Measurements from ENCODE around the gene CSF3R. TPM values are rescaled to one million over a fixed set of nuclear protein-coding genes. Genes with fewer than 3 reads are reported as not detected.
A peak's percentile ranks its signal among the peaks of the same experiment; 100 is the strongest.

The CSF3R gene
- total and polyA plus RNA-seq, 9 of the 15 experiments (the other 6 are each of a cell fraction or from before 2014, with no cell fraction given), result 0.21 to 0.86 (median 0.40) TPM; not detected in 1

DNA sequence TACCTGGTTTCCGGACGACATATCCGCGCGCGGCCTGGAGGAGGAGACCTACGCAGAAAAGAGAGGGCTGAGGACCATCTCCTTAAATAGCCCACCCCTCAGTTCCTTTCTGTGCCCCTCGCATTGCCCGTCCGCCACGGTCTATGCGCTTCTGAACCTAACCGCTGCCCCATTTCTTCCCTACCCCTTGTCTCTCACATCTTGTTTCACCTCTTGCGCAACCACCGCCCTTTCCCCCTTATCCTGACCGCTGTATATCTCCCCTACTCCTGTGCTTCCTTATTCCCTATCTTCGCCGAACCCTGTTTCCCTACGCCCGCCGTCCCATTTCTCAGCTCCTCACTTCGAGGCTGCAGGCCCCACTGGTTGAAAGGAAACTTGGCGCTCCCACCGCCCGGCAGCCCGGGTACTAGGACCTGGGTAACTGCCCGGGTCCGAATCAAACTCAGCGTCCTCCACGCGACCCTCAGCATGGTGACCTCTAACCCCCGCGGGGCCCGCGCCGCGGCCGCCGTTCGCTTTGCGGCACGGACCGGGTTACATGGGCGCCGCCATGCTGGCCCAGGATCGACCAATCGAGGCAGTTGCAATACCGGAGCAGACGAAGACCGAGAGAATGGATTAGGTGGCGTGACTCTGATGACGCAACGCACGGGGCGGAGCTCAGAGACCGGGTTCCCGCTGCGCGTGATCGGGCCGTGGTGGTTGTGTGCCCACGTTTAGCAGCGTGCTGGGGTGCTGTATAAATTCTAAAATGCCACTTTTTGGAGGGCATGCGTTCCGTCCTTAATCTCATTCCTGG, 18.7 kb downstream of the CSF3R start, which contains the start of gene MRPS15 (continued):
- TF ChIP-seq RBM15 (IDR thresholded peaks at IDR 0.05; ENCODE audit: insufficient read depth, low read length), result no peak
- TF ChIP-seq, protein P1, sequence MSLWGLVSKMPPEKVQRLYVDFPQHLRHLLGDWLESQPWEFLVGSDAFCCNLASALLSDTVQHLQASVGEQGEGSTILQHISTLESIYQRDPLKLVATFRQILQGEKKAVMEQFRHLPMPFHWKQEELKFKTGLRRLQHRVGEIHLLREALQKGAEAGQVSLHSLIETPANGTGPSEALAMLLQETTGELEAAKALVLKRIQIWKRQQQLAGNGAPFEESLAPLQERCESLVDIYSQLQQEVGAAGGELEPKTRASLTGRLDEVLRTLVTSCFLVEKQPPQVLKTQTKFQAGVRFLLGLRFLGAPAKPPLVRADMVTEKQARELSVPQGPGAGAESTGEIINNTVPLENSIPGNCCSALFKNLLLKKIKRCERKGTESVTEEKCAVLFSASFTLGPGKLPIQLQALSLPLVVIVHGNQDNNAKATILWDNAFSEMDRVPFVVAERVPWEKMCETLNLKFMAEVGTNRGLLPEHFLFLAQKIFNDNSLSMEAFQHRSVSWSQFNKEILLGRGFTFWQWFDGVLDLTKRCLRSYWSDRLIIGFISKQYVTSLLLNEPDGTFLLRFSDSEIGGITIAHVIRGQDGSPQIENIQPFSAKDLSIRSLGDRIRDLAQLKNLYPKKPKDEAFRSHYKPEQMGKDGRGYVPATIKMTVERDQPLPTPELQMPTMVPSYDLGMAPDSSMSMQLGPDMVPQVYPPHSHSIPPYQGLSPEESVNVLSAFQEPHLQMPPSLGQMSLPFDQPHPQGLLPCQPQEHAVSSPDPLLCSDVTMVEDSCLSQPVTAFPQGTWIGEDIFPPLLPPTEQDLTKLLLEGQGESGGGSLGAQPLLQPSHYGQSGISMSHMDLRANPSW (CRISPR knock-in tag; IDR thresholded peaks at IDR 0.05), result no peak; the same call in 1 of the 2 replicates
- 0 out of 2 replicates have a peak, but pooled peaks have one; percentile 71 for TF ChIP-seq ZFPM2 (CRISPR knock-in tag; IDR thresholded peaks at IDR 0.05)
- TF ChIP-seq SREBF1 (IDR thresholded peaks at IDR 0.05; ENCODE audit: borderline replicate concordance, low read depth, low read length), result peak; percentile 100
- TF ChIP-seq, protein P2, sequence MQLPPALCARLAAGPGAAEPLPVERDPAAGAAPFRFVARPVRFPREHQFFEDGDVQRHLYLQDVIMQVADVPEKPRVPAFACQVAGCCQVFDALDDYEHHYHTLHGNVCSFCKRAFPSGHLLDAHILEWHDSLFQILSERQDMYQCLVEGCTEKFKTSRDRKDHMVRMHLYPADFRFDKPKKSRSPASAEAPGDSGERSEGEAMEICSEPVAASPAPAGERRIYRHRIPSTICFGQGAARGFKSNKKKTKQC (CRISPR knock-in tag; IDR thresholded peaks at IDR 0.05), result peak; percentile 94
- TF ChIP-seq ZNF282 (CRISPR knock-in tag; IDR thresholded peaks at IDR 0.05), result no peak
- TF ChIP-seq, protein P3, sequence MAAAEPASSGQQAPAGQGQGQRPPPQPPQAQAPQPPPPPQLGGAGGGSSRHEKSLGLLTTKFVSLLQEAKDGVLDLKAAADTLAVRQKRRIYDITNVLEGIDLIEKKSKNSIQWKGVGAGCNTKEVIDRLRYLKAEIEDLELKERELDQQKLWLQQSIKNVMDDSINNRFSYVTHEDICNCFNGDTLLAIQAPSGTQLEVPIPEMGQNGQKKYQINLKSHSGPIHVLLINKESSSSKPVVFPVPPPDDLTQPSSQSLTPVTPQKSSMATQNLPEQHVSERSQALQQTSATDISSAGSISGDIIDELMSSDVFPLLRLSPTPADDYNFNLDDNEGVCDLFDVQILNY (CRISPR knock-in tag; IDR thresholded peaks at IDR 0.05), result no peak
- TF ChIP-seq, protein P4, sequence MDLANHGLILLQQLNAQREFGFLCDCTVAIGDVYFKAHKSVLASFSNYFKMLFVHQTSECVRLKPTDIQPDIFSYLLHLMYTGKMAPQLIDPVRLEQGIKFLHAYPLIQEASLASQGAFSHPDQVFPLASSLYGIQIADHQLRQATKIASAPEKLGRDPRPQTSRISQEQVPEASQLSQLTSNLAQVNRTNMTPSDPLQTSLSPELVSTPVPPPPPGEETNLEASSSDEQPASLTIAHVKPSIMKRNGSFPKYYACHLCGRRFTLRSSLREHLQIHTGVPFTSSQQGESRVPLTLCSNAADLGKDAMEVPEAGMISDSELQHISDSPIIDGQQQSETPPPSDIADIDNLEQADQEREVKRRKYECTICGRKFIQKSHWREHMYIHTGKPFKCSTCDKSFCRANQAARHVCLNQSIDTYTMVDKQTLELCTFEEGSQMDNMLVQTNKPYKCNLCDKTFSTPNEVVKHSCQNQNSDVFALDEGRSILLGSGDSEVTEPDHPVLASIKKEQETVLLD (IDR thresholded peaks at IDR 0.05), result peak; percentile 92
- TF ChIP-seq ZNF561 (CRISPR knock-in tag; conservative IDR thresholded peaks at IDR 0.05), result no peak
- TF ChIP-seq ETV6 (IDR thresholded peaks at IDR 0.05; ENCODE audit: borderline replicate concordance in 1 of 2, low read depth in 2 of 2, low read length in 1 of 2), result no peak
- peak; percentile 61; the same call in 1 of the 2 replicates for TF ChIP-seq ETV6 (CRISPR knock-in tag; IDR thresholded peaks at IDR 0.05; ENCODE audit: borderline replicate concordance)
- TF ChIP-seq ZNF707 (CRISPR knock-in tag; conservative IDR thresholded peaks at IDR 0.05), result no peak
- TF ChIP-seq CBFA2T2 (conservative IDR thresholded peaks at IDR 0.05), result no peak; the same call in 1 of the 2 replicates
- peak; percentile 96 for TF ChIP-seq JUN (IDR thresholded peaks at IDR 0.05; ENCODE audit: borderline replicate concordance, low read depth, low read length)
- TF ChIP-seq JUN (CRISPR knock-in tag; IDR thresholded peaks at IDR 0.05; ENCODE audit: borderline replicate concordance), result no peak
- TF ChIP-seq ZNF12 (CRISPR knock-in tag; IDR thresholded peaks at IDR 0.05), result no peak
- TF ChIP-seq, protein P5, sequence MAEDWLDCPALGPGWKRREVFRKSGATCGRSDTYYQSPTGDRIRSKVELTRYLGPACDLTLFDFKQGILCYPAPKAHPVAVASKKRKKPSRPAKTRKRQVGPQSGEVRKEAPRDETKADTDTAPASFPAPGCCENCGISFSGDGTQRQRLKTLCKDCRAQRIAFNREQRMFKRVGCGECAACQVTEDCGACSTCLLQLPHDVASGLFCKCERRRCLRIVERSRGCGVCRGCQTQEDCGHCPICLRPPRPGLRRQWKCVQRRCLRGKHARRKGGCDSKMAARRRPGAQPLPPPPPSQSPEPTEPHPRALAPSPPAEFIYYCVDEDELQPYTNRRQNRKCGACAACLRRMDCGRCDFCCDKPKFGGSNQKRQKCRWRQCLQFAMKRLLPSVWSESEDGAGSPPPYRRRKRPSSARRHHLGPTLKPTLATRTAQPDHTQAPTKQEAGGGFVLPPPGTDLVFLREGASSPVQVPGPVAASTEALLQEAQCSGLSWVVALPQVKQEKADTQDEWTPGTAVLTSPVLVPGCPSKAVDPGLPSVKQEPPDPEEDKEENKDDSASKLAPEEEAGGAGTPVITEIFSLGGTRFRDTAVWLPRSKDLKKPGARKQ (CRISPR knock-in tag; IDR thresholded peaks at IDR 0.05), result no peak
- TF ChIP-seq ADNP (tag; IDR thresholded peaks at IDR 0.05), result no peak

Measured in K562 (cell line).